ENCODE data around the gene SLIT3. TPM values are rescaled to one million over a fixed set of nuclear protein-coding genes. Genes with fewer than 3 reads are reported as not detected.

Gene SLIT3
- total RNA-seq, 1 experiment from 2014 or later, result 0.10 TPM

GRCh38 chr5:168765551-168766425 lies 535.2 kb downstream of the SLIT3 start:
- RAD21 ChIA-PET (ENCODE audit: low non-redundant PET in 1 of 2, low total read pairs in 2 of 2, uncharacterized antibody in 2 of 2, unreplicated experiment in 2 of 2), result no interaction called here
- Histone ChIP-seq H4K20me1 (ENCODE audit: insufficient read depth) (no peaks in the 10 kb centered on the region), H3K27me3 (ENCODE audit: insufficient read depth, low read length) (peaks cover 43% of the 10 kb centered on the region), H3K79me2 (ENCODE audit: insufficient read depth, low read length) (no peaks in the 10 kb centered on the region), H2AFZ (ENCODE audit: low read depth, low read length, poor library complexity, severe bottlenecking) (no peak overlapping the region), H3K27ac (ENCODE audit: low read depth, low read length) (no peak overlapping the region), H3K9me2 (ENCODE audit: insufficient read depth) (no peaks in the 10 kb centered on the region), H3K9me3 (ENCODE audit: control insufficient read depth in 1 of 2, insufficient read depth in 1 of 2, low read depth in 1 of 2, low read length in 2 of 2) (no peaks in the 10 kb centered on the region), H3K9ac (ENCODE audit: low read length) (no peak overlapping the region), H3K4me3 (replicated peaks in 1 of 2; ENCODE audit: low read depth in 1 of 2, low read length in 2 of 2) (no peak overlapping the region), H3K36me3 (ENCODE audit: control insufficient read depth in 1 of 2, insufficient read depth in 2 of 2, low read length in 2 of 2) (no peaks in the 10 kb centered on the region), H3K4me2 (ENCODE audit: low read length) (no peak overlapping the region), H3K4me1 (ENCODE audit: control insufficient read depth in 1 of 2, insufficient read depth in 2 of 2, low read length in 2 of 2) (no peaks in the 10 kb centered on the region)
- TF ChIP-seq REST (IDR thresholded peaks at IDR 0.05; ENCODE audit: low read depth) (no peak), JUND (IDR thresholded peaks at IDR 0.05) (no peak), EZH2 (IDR thresholded peaks at IDR 0.05) (no peak)
- CTCF ChIA-PET, result interaction anchor here (0.6 kb wide), 1 partner anchor 181 kb away, joined by 3 read pairs; no protein-coding TSS in a partner anchor
- POLR2A ChIA-PET, result no interaction called here
- no peak for ATAC-seq
- intact Hi-C loops (cut with micrococcal nuclease), result no loop called here
- no TSS peak for BruUV-seq (replicated peaks)
- no peak for DNase-seq (ENCODE audit: low read depth, low spot score)

GRCh38 chr5:168765086-168765550 lies 535.8 kb downstream of the SLIT3 start:
- Histone ChIP-seq H3K4me2 (ENCODE audit: low read length) (no peak overlapping the region), H4K20me1 (ENCODE audit: insufficient read depth) (no peaks in the 10 kb centered on the region), H3K9ac (ENCODE audit: low read length) (no peak overlapping the region), H3K27ac (ENCODE audit: low read depth, low read length) (no peak overlapping the region), H3K4me3 (replicated peaks in 1 of 2; ENCODE audit: low read depth in 1 of 2, low read length in 2 of 2) (no peak overlapping the region), H3K79me2 (ENCODE audit: insufficient read depth, low read length) (no peaks in the 10 kb centered on the region), H3K9me2 (ENCODE audit: insufficient read depth) (no peaks in the 10 kb centered on the region), H3K4me1 (ENCODE audit: control insufficient read depth in 1 of 2, insufficient read depth in 2 of 2, low read length in 2 of 2) (no peaks in the 10 kb centered on the region), H3K36me3 (ENCODE audit: control insufficient read depth in 1 of 2, insufficient read depth in 2 of 2, low read length in 2 of 2) (no peaks in the 10 kb centered on the region), H3K9me3 (ENCODE audit: control insufficient read depth in 1 of 2, insufficient read depth in 1 of 2, low read depth in 1 of 2, low read length in 2 of 2) (no peaks in the 10 kb centered on the region), H3K27me3 (ENCODE audit: insufficient read depth, low read length) (peaks cover 41% of the 10 kb centered on the region), H2AFZ (ENCODE audit: low read depth, low read length, poor library complexity, severe bottlenecking) (no peak overlapping the region)
- intact Hi-C loops (cut with micrococcal nuclease), result no loop called here
- DNase-seq (ENCODE audit: low read depth, low spot score) (no peak), ATAC-seq (no peak)
- BruUV-seq (replicated peaks), result no TSS peak
- ChIA-PET CTCF (interaction anchor here (0.6 kb wide), 1 partner anchor 181 kb away, joined by 3 read pairs; no protein-coding TSS in a partner anchor), POLR2A (no interaction called here), RAD21 (ENCODE audit: low non-redundant PET in 1 of 2, low total read pairs in 2 of 2, uncharacterized antibody in 2 of 2, unreplicated experiment in 2 of 2) (no interaction called here)
- TF ChIP-seq REST (IDR thresholded peaks at IDR 0.05; ENCODE audit: low read depth) (no peak), POLR2A (IDR thresholded peaks at IDR 0.05; ENCODE audit: borderline replicate concordance, extremely low read depth, insufficient read depth, insufficient read length) (no peak), TCF7L2 (IDR thresholded peaks at IDR 0.05; ENCODE audit: borderline replicate concordance, extremely low read depth, insufficient read depth, insufficient read length) (no peak), RAD21 (IDR thresholded peaks at IDR 0.05; ENCODE audit: low read depth) (no peak), EGR1 (IDR thresholded peaks at IDR 0.05; ENCODE audit: low read depth) (no peak), CEBPB (IDR thresholded peaks at IDR 0.05; ENCODE audit: low read depth) (no peak), EZH2phosphoT487 (IDR thresholded peaks at IDR 0.05; ENCODE audit: borderline replicate concordance) (no peak), ATF3 (IDR thresholded peaks at IDR 0.05) (no peak), JUND (IDR thresholded peaks at IDR 0.05) (no peak), POLR2AphosphoS5 (IDR thresholded peaks at IDR 0.05; ENCODE audit: low read depth, low read length) (no peak), FOSL1 (IDR thresholded peaks at IDR 0.05; ENCODE audit: low read depth) (no peak)

Measured in HCT116 (cell line).